Fibroblast of mammary gland (primary cell): ENCODE measurements around the gene NSMCE4A.
"Not testable (repeated sequence)": the region's sequence is repeated elsewhere in the genome, so short reads cannot be mapped to it uniquely, and the experiment has no call there.

Source experiments
- DNase-seq: peaks from one replicate; pipeline ENCODE4 v3.0.0-alpha.2; 2010; ENCODE audit warnings: low read depth
- H3K4me3 ChIP-seq: 2 replicates; pipeline ENCODE4 v1.5.1; 2011; ENCODE audit warnings: low read depth, mild to moderate bottlenecking, low read length, moderate library complexity; ENCODE audit not compliant: control insufficient read depth
- CTCF ChIP-seq: conservative IDR thresholded peaks from 2 replicates; pipeline ENCODE4 v1.5.1; 2011; ENCODE audit warnings: low read depth, low read length, inconsistent platforms; ENCODE audit not compliant: control insufficient read depth, insufficient read depth

The NSMCE4A gene

GRCh38 chr10:122018951-122019413 lies 44.0 kb upstream of the NSMCE4A start:
- DNase-seq, result no peak
- TF ChIP-seq CTCF, result no peak
- no peak overlapping the region for H3K4me3 ChIP-seq

GRCh38 chr10:122018491-122018890 lies 43.5 kb upstream of the NSMCE4A start:
- no peak for TF ChIP-seq CTCF
- no peak for DNase-seq
- H3K4me3 ChIP-seq, result no peak overlapping the region

- H3K4me3 ChIP-seq, result not testable (repeated sequence)
These were observed 42.9 kb upstream of the NSMCE4A start for GRCh38 chr10:122017926-122018325.

GRCh38 chr10:122014652-122015248 lies 39.7 kb upstream of the NSMCE4A start:
- no peak overlapping the region for H3K4me3 ChIP-seq
- no peak for DNase-seq
- TF ChIP-seq CTCF, result no peak

More at GRCh38 chr10:122017926-122018325, 42.9 kb upstream of the NSMCE4A start:
- not testable (repeated sequence) for DNase-seq

- DNase-seq, result no peak
- TF ChIP-seq CTCF, result no peak
- H3K4me3 ChIP-seq, result no peak overlapping the region
These were observed 38.3 kb upstream of the NSMCE4A start for GRCh38 chr10:122013311-122013780.

- DNase-seq, result no peak
- H3K4me3 ChIP-seq, result no peak overlapping the region
- no peak for TF ChIP-seq CTCF
These were observed 37.7 kb upstream of the NSMCE4A start for GRCh38 chr10:122012731-122013130.

GRCh38 chr10:122010405-122011050 lies 35.5 kb upstream of the NSMCE4A start:
- TF ChIP-seq CTCF, result no peak
- no peak for DNase-seq
- no peak overlapping the region for H3K4me3 ChIP-seq
